Endothelial cell of hepatic sinusoid (primary cell): ENCODE results near the gene MXD3.

ENCODE experiments used
- in situ Hi-C: cut with HindIII; loops from 2 replicates; pipeline ENCODE4 v1.10.0; 2017; ENCODE audit warnings: low sequenced_read_pairs

MXD3 gene, protein sequence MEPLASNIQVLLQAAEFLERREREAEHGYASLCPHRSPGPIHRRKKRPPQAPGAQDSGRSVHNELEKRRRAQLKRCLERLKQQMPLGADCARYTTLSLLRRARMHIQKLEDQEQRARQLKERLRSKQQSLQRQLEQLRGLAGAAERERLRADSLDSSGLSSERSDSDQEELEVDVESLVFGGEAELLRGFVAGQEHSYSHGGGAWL

DNA sequence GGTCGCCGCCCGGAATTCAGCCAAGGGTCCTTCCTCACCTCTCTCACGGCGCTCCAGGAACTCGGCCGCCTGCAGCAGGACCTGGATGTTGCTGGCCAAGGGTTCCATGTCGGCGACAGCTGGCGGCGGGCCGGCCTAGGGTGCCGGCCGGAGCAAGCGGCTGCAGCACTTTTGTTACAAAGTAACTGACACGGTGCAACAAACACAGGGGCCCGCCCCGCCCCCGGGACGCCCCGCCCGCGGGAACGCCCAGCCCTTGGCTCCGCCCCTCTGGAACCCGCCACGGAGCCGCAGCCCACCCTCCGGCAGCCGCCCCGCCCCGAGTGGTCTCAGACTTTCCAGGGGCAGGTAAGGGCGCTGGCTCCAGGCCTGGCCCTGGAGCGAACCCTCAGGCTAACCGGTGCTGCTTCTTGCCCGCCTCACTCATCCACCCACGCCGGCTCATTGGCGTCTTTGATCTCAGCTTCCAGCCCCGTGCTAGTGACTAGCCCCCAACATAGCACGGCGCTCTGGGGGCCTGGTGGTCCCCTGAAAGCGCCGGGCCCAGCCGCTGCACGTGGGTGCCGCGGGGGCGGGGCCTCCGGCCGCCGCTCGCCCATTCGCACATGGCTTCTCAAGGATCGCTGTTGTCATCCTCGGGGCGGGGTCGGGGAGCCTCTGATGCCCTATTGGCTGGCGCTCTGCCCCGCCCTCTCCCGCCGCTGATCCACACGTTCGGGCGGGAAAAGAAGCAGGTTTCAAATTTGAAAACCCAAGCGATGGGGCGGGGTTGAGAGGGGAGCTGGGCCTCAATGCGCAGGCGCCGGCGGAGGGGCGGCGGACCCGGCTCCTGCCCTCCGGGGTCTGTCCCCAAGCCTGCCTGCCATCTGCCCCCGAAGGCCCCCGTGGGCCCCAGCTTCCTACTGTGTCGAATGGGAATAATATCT, at the start of gene MXD3:
MXD3 (minus strand) TSS at position 176 of the 926 bp plus-strand sequence; CDS start at position 108, 68 bp downstream.
- in situ Hi-C loops = loop anchor here (25.0 kb wide), 1 partner anchor 200 kb away; no protein-coding TSS in a partner anchor

DNA sequence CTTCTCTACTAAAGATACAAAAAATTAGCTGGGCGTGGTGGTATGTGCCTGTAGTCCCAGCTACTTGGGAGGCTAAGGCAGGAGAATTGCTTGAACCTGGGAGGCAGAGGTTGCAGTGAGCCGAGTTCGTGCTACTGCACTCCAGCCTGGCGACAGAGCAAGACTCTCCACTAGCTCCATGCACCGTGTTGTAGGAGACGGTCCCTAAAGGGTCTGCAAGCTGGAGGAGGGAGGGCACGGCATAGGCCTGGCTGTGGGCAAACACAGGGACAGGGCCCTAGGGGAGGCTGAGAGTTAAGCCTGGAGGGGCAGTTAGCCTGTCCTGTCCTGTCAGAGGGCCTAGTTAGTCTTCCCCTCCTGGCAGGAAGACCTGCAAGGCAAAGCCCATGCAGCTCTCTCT, 49.0 kb upstream of the MXD3 start:
- in situ Hi-C loops = loop anchor here (5.0 kb wide), 2 partner anchors 33 to 47 kb away; partner anchors contain the start of gene F12

GRCh38 chr5:177359860-177360259, 48.2 kb upstream of the MXD3 start:
- in situ Hi-C loops = loop anchor here (5.0 kb wide), 2 partner anchors 33 to 47 kb away; partner anchors contain the start of gene F12

- in situ Hi-C loops = no loop called here
Observed at GRCh38 chr5:177359451-177359851, 47.8 kb upstream of the MXD3 start.

DNA sequence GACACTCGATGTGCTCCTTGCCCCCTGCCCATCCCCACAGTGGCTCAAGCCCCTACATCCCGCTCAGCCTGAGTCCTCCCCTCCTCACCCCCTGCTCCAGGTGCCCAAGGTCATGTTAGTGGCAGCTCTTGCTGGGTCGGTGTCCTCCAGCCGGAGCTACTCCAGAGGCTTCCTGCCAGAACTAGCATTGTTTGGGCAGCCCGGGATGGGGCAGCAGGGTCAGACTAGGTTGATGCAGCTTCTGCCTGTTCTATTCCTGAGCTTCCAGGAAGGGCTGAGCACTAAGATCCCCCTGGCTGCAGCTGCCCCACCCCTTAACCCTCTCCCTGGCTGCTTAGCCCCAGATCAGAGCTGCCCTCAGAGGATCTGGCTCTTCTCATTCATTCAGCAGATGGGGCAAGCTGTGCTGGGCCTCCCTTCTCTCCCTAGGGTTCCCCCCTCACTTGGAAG, 46.7 kb upstream of the MXD3 start:
- in situ Hi-C loops = no loop called here

DNA sequence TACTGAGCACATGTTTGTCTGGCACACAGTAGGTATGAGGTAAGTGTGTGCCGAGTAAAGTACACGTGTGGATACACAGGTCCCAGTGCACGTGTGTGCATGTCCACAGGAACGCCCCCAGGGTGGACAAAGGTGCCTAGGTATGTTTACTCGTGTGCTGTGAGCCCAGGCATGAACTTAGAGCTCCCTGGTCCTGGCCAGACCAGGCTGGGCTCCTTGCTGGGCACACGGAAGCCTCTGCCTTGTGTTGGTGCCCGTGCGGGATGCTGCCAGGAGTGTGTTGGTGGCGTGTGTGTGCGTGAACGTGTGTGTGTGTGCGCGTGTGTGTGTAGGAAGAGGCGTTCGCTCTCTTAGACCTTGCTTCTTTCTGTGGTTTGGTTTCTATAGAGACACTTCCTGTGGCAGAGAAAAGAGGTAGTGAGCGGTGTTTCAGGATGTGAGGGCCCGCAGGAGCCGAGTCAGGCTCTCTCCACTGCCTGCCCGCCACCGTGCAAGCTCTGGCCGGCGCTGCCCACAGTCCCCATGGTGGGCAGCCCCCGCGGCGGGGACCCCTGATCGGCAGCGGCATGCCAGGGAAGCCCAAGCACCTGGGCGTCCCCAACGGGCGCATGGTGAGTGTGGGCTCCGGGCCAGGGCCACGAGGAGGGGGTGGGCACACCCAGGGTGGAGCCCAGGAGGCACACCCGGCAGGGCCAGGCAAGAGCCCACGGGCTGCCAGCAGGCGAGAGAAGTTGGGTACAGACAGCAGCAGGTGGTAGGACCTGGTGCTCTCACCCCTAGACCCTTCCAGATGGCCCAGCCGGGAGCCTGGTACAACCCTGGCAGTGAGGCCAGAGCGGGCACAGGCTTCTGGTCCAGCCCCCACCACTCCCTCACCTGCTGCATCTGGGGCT, 46.0 kb upstream of the MXD3 start, which contains the start of gene RGS14:
RGS14 (plus strand) TSS at position 466 of the 893 bp plus-strand sequence; CDS start at position 567, 101 bp downstream.
- in situ Hi-C loops = no loop called here

- in situ Hi-C loops = no loop called here
Observed at GRCh38 chr5:177357146-177357458, 45.4 kb upstream of the MXD3 start.

GRCh38 chr5:177356746-177357145, 45.0 kb upstream of the MXD3 start:
- in situ Hi-C loops = no loop called here

DNA sequence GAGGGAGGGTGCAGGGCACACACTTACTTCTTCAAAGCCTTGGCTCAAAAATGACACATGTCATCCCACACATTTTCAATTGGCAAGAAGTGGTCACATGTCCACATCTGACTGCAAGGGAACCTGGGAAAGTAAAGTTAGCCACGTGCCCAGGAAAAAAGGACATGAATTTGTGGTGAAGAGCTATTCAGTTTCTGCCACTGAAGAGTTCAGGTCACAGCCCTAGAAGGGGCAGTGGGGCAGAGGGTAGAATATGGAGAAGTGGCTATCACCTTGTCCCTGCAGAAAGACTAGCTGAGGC, 44.1 kb upstream of the MXD3 start:
- in situ Hi-C loops = no loop called here

DNA sequence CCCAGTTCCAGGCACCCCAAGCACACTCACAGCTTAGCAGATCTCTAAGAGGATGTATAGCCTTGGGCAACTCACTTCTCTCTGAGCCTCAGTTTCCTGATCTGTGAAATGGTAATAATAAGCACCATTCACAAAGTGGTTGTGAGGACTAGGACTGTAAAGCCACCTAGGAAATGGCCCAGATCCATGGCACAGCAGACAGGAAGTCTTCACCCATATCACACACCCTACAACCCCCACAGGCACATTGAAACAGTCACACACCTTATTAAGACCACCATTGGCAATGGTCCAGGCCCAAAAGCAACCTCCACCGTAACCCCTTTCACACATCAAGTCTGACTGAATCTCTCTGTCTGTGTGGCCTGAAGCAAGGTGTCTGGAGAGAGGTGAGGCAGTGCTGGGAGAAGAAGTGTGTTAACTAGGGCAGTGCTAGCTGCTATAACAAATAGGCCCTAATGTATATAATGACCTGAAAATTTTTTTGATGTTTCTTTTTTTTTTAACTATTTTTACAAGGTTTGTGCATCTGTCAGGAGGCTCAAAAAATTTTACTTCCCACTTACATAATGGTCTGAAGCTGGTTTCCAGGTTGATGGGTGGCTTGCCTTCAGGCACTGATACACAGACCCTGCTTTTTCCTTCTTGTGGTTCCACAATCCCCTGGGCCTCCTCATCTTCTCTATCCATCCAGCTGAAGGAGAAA, 43.6 kb upstream of the MXD3 start:
- in situ Hi-C loops = no loop called here

DNA sequence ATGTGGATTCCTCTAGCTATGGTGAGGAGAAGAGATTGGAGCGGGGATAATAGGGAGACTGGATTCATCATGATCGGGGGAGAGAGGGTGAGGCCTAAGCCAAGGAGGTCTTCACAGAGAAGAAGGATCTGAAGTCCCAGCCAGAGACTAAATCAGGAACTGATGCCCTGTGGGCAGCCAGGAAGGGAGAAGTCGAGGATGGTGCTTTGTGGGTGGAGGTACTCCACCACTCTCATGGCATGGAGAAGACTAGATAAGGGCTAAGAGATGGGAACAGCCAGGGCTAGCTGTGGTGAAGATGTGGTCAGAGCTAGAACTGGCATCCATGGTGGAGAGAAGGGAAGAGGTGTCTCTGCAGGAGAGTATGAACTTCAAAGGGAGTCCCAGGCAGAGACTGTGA, 43.0 kb upstream of the MXD3 start:
- in situ Hi-C loops = no loop called here

GRCh38 chr5:177354256-177354655, 42.6 kb upstream of the MXD3 start:
- in situ Hi-C loops = no loop called here

DNA sequence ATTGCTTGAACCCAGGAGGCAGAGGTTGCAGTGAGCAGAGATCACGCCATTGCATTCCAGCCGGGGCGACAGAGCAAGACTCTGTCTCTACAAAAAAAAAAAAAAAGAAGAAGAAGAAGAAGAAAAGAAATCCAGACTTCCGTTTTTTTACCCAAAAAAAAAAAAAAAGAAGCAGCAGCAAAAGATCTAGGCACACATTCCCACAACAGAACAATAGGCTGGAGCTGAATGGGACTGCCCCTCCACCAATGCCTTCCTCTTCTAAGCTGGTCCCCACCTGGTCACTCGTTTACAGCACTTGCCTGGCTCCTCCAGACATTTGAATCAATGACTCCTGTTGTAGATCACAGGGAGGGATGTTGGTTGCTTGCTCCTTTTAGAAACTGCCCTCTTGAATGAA, 41.4 kb upstream of the MXD3 start:
- in situ Hi-C loops = no loop called here

DNA sequence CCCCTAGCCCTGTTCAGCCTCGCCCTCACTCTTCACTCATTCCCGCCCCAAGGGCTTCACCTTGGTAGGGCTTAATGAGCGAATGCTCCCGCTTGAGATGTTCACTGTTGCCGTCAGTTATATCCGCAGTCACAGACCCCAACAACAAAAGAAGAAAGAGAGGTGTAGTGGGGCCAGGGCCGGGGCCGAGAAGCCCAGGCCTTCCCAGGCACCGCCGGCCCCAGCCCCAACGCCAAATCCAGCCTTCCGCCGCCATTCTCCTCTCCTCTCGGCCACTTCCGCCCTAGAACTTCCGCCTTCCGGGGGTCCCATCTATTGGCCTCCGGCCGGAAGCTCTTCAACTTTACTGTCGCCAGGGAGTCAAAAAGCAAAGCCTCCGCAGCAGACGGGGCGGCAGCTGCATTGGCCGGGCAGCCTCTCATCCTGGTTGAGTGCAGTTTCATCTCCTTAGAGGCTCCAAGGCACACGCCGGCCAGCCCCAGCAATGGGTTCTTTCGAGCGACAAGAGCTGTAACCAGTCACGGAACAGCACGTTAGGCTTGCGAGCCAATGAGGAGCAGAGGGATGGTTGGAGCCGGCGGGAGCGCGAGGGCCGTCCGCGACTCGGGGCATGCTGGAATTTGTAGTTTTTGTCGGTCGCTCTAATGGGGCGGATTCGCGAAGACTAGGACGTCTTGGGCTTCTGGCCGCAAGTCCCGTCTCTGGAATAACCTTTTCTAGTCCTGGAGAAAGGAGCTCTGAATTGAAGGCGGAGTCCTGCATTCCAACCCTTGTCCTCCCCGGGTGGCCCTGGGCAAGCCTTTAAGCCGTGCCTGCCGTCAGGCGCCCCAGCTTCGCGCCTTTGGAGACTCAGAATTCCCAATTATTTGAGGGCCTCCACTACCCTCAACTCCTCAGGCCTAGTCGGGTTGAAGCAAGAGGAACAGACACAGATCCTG, 40.0 kb upstream of the MXD3 start, which contains the start of gene LMAN2:
LMAN2 (minus strand) TSS at position 277 of the 938 bp plus-strand sequence; CDS start at position 256, 21 bp downstream.
- in situ Hi-C loops = no loop called here

- in situ Hi-C loops = no loop called here
Observed at GRCh38 chr5:177350776-177351391, 39.2 kb upstream of the MXD3 start.

GRCh38 chr5:177349762-177350161, 38.1 kb upstream of the MXD3 start:
- in situ Hi-C loops = loop anchor here (5.0 kb wide), 2 partner anchors 77 to 93 kb away; no protein-coding TSS in a partner anchor

DNA sequence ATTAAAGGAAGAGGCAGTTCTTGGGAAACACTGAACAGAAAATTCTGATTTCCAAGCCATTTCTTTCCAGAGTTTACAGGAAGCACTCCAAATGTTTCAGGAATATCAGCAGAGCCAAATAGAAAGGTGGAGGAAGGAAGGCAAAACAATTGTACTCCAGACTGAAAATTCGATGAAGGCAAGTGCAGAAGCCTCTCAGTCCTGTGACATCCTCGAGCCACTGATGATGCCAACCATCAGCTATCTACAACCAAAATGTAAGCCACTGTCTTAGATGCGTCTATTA, 37.6 kb upstream of the MXD3 start:
- in situ Hi-C loops = loop anchor here (5.0 kb wide), 2 partner anchors 77 to 93 kb away; no protein-coding TSS in a partner anchor

- in situ Hi-C loops = loop anchor here (5.0 kb wide), 2 partner anchors 75 to 95 kb away; no protein-coding TSS in a partner anchor
Observed at GRCh38 chr5:177347699-177348098, 36.0 kb upstream of the MXD3 start.

GRCh38 chr5:177346820-177347219, 35.1 kb upstream of the MXD3 start:
- in situ Hi-C loops = loop anchor here (5.0 kb wide), 2 partner anchors 75 to 95 kb away; no protein-coding TSS in a partner anchor
